Amniotic epithelial cell (primary cell): Measurements from ENCODE around the gene ECEL1.
"Not testable (repeated sequence)": the region's sequence is repeated elsewhere in the genome, so short reads cannot be mapped to it uniquely, and the experiment has no call there.

Experiments used
- DNase-seq: peaks from one replicate; pipeline ENCODE4 v3.0.0-alpha.2; 2010; ENCODE audit warnings: low read depth

The ECEL1 gene

DNA sequence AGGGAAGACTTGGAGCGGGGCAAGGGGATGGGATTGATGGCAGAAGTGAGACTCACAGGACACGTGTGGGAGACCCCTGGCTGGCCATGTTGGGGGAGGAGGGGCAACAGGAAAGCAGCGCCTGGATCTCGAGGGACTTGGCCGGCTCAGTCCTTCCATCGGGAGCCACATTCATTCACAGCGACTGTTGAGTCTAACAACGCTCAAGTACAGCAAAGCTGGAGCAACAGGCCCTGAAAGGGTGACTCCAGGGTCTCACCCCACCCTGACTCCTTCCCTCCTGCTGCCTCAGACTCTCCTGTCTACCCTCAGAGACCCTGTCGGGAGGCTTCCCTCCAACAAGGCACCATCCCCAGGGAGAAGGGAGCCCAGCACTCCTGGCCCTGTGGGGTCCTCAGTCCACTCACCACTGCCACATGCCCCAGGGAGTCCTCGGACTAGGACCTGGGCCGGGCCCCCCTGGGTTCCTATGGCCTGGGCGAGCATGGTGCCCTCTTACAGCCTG, 46.4 kb downstream of the ECEL1 start:
- no peak for DNase-seq

DNA sequence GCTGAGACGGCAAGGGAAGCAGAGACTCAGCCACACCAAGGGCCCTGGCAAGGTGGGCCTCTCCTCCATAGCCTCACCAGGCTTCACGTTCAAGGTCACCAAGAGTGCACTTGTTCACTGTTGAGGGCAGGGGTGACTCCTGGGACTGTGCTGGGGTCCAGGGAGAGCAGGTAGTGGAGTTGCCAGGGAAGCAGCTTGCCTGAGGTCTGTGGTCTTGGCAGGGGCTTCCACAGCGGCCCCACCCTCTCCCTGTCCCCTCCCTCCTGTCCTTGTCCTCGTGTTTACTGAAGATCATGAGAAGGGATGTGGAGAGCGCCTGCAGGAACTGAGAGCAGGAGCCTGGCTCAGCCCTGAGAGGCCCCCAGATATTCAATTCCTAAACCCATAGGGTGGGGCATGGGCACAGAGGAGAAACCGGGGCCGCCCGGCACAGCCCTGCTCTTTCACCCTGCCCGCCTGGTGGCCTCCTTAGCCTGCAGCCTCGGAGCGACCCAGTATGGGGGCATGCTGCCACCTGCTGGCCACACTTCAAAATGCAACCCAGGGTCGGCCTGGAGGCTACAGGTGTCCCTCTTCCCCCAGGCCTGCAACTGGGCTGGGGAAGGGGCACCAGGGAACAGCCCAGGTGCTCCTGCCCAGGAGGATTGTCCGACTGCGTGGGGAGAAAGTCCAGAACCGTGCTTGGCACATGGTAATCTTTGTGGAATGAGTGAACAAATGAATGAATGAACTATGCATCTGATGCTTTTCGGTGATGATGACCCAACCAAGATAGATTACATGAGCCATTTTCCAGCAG, 47.2 kb downstream of the ECEL1 start:
- peak; percentile 41 for DNase-seq

DNA sequence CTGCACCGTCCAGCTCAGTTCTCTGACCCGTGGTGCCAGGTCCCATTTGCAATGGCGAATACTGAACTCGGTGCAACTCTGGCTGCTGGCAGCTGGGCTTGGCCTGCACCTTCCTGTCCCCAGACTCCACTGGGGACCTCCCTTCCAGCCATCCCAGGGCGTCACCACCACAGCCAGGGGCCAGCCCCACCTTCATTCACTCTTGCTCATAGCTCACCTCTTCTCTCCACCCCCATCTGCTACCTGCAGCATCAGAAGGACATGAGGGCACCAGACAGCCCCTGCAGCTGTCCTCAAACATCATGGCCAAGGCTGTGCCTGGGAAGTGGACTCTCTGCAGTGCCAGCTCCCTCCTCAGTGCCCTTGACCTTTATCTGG, 47.9 kb downstream of the ECEL1 start:
- DNase-seq: no peak

DNA sequence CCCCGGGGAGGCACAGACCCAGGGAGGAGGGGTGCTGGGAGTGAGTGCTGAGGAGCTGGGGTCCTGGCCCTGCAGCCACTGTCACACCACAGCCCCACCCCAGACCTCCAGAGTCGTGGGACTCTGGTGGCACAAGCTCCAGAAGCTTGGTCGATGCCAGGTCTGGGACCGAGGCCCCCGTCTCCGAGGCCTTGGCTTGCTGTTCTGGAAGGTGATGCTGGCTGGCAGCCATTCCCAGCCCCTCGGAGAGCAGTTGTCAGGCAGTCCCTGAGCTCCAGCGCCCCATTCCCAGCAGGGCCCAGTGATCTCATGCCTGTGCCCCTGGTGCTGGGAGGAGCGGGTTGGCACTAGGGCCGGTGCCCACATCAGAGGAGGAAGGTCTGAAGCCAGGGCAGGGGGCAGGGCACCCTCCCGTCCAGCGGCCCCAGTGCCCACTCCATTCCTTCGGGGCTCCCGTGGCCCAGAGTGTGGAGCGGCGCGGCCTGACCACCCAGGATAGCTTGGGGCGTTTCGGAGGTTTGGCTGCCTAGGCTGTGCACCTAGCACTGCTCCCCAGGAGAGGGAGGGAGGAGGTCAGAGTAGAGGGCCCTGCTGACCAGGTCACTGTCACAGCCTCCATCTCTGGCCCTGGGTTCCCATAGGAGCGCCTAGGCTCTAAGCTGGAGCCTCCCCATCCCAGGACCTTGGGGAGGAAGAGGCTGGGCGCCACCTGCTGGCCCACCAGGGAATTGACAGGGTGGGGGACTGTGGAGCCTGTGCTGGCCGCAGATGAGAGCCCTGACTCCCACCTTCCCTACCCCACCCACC, 48.5 kb downstream of the ECEL1 start:
- DNase-seq: no peak

DNA sequence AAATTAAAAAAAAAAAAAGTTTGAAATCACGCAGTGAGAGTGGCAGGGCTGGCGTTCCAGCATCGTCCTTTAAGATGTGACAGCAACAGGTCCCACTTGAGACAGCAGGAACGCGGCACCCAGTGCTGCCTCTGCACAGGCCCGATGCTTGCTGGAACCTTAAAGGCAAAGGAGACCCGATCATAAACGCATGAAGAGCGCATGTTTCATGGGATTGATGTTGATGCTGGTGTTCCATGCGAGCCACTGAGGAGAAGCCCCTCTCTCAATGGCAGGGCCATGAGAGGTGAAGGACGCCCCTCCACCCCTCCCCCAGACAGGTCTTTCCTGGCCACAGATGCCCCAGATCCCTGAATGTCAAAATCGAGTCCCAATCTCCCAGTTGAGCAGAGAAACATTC, 49.5 kb downstream of the ECEL1 start:
- DNase-seq: no peak

DNA sequence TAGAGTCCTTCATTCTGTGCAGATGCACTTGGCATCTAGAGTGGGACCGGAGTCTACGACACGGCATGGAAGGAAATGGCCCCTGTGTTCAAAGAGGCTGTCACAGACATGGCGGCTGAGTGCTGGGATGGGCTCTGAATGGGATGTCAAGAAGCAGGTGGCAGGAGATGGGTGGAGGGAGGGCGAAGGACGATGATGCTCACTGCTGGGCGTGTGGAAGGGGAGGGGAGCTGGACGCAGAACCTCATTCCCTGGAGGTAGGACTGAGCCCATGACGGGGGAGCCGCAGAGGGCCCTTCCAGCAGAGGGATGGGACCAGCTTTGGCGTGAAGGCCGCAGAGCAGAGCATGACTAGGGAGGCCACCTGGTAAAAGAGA, 50.5 kb downstream of the ECEL1 start:
- DNase-seq: no peak

DNA sequence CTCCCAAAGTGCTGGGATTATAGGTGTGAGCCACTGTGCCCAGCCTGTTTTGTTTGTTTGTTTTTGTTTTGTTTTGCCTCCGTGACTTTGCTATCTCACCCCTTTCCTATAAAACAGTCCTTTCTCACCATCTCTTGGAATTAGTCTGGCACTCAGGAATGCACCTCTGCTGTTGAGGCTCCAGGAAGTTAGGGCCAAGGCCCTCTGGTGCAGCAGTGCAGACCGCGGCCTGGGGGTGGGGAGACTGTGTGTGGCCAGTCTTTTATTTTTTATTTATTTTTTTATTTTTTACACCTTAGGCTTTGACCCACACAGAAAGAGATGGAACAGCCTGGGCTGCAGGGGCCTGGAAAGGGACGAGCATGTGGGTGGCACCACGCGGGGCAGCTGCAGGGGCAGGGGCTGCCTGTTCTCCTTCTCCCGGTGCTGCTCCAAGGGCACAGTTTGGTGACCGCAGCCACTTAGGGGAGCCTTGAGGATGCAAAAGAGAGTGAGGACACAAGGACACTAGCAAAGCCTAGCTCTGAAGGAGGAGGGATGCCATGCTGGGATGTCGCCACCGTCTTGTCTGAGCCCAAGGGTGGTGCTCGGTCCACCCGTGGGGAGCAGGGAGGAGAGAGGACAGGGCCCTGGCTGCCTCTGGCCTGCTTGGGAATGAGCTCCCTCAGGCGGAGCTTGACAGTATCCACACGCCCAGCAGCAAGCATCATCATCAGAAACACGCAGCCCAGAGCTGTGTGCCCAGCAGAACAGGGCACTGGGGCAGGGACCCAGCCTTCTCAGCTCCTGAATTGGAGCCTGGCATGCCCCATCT, 51.0 kb downstream of the ECEL1 start:
- DNase-seq: peak; percentile 7

DNA sequence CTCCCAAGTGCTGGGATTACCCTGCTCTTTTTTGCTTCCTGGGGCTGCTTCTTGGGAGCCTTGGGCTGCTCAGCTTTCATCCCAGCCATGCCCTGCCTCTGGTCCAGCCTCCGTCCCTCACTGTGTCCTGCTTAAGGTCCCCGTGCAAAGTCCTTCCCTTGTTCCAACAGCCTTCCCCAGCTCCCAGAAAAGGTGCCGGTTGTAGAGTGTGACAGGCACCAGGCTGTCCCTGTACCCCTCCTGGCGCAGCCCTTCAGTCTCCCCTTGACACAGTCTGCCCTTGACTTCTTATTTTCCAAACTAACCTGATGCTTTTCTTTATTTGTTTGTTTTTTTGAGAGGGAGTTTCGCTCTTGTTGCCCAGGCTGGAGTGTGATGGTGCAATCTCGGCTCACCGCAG, 51.8 kb downstream of the ECEL1 start:
- no peak for DNase-seq

DNA sequence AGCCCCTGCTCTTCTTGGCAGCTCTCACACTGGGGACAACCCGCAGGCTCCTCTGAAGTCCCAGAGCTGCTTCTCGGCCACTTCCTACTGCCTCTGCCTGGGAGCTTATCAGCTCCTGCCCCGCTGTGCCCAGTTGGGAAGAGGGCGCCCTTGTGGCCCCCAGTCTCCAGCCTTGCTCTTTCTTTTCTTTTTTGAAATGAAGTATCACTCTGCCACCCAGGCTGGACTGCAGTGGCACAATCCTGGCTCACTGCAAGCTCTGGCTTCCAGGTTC, 52.3 kb downstream of the ECEL1 start:
- DNase-seq: no peak

DNA sequence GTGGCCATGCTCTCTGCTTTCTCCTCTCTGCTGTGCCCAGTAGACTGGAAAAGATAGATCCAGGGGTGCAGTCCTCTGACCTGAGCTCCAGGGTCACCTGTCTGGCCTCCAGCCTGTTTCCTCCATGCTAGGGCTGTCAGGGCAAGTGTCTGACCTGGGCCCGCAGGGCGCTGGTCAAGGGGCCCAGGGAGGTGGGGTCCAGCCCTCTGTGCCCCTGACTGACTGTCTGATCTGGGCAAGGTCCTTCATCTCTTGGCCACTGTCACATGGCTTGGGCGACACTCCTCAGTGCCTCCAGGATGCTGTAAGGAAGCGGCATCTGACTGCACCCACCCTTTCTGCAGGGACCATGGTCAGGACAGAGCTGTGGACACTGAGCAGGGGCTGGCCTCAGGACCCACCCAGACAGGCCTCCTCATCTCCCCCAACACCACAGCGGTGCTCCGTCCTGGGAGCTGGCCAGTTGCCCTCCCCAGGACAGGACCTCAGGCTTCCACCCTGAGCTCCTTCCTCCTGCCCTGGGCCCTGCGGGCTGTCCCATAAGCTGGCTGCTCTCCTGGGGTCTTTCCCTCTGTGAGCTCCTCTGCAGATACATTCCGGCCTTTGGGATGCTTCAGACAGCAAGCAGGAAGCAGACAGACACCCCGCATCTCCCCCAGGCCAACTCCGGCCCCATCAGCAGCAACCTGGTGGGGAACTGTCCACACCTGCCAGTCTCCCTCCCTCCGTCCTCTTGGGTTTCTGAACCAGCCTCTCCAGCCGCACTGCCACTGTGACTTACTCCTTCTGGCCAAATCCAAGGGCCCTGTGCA, 52.9 kb downstream of the ECEL1 start:
- DNase-seq: no peak

DNA sequence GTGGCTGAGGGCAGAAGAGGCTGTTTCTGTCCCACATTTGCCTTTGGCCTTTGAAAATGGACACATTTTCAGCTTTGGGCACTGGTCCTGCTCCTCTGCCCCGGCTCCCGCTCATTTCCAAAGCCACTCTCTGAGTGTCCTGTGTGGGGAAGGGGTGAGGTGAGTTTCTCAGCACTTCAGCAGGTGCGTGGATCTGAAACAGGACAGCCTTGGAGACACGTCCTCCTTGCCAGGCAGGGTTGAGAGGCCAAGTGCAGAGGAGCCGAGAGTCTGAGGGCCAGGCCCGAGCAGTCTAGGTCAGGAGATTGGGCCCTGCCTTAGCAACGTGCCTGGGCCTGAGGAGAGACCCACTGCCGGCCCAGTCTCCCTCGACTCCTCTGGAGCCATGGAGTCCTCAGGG, 53.5 kb downstream of the ECEL1 start:
- DNase-seq: no peak

DNA sequence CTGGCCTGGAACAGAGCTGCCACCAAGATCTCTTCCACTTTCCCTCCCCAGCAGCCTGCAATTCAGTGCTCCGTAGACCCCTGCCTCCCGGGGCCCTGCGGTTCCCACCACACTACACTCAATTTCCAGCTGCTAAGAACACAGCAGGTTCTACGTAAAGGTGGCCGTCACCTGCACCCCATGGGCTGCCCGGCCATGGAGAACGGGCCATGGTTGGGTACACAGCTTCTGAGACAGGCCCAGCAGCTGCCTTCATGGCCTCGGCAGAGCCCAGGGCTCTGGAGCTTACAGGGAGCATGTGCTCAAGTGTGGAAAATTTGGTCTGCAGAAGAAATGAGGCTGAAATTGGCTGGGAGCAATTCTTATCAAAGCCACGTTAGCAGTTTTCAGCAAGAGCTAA, 54.0 kb downstream of the ECEL1 start:
- not testable (repeated sequence) for DNase-seq

DNA sequence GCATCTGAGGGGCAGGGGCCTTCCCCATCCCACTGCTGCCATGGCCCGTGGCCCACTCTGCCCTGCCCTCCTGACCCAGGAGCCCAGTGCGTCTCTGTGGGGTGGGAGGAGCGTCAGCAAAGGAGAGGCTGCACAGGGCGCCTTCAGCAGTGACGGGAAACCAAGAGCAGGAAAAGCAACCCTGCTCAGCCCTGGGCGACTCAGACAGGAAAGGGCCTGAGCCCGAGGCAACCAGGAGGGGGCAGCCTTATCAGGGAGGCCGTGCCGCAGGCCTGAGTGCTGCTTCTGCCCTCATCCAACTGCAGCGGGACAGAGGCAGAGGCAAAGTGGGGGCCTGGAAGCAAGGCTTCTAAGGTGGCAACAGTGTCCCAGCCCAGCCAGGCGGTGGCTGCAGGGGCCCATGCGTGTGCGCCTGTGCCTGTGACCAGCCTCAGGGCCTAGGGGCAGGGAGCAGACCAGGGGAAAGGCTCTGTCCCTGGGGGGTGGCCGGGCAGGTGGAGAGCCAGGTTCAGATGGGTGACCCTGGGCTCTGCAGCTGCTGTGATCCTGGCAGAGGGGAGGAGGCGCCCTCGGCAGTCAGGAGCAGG, 54.9 kb downstream of the ECEL1 start:
- DNase-seq: no peak

DNA sequence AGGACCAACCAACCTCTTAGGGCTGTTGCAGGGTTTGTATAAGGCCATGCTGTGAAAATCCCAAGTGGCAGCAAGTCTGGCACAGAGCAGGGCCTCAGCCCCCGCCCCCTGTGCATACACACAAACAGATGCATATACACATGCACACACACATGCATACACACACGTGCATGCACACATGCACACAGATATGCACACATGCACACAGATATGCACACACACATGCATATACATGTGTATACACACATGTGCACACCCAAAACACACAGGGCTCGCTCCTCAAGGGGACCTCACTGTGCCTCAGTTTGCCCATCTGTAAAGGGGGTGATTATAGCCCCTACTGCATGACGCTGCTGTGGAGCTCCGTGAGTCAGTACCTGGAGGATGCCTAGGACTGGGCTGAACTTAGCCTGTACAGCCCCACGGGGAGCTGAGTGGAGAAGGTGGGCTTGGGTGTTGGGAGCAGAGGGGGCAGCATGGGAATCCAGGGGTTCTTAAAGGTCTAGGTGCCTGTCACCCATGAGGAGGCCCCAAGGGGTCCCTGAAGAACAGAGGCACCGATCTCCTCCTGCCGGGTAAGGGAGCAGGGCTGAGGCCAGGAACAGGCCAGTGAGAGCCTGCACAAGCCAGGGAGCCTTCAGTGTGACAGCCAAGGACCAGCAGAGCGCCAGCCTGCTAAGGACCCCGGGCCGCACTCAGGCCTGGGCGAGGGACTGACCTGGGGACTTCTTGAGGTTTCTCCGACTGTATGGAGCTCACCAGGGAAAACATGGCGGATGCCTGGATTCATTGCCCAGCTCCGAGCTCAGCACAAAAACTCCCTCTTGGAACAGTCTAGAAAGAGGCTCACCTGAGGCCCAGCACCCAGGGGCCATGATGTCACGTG, 55.7 kb downstream of the ECEL1 start:
- DNase-seq: no peak
